PC-3 (cell line): ENCODE data around the gene CERKL.

Source experiments
- CTCF ChIP-seq: fragments of 300-600 bp; sonication (generic); conservative IDR thresholded peaks from 2 replicates; pipeline ENCODE4 v1.5.1; 2017; ENCODE audit warnings: antibody characterized with exemption, low read depth, mild to moderate bottlenecking, low read length
- EZH2 ChIP-seq: fragments of 300-600 bp; sonication (generic); IDR thresholded peaks from one replicate; pipeline ENCODE4 v1.6.1; 2017; ENCODE audit warnings: antibody characterized with exemption, mild to moderate bottlenecking, low read length; ENCODE audit not compliant: unreplicated experiment

DNA sequence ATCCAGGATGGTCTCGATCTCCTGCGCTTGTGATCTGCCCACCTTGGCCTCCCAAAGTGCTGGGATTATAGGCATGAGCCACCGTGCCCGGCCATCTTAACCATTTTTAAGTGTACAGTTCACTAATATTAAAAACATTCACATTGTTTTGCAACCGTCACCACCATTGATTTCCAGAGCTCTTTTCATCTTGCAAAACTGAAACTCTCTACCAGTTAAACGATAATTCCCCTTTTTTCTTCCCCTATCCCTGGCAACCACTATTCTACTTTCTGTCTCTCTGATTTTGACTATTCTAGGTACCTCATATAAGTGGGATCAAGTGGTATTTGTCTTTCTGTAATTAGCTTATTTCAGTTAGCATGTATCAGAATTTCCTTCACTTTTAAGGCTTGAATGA is 40.2 kb upstream of the CERKL start:
- TF ChIP-seq CTCF = no peak
- no peak for TF ChIP-seq EZH2
